Stimulated activated CD4-positive, alpha-beta T cell treated with anti-CD3 and anti-CD28 coated beads, TNF-alpha, amount 100 ng/mL, for 1 hour (primary cell): ENCODE measurements around the gene SMOC2.
"Not testable (repeated sequence)": the region's sequence is repeated elsewhere in the genome, so short reads cannot be mapped to it uniquely, and the experiment has no call there.

Source experiments
- DNase-seq, 3 donors: peaks; one replicate each; pipeline ENCODE4 v3.0.0-alpha.2; 2020; ENCODE audit warnings: low read depth in 3 of 3, low spot score in 1 of 3

SMOC2 gene

GRCh38 chr6:168571268-168571667 lies 130.3 kb downstream of the SMOC2 start:
- DNase-seq = no peak

- DNase-seq = not testable (repeated sequence)
Observed at GRCh38 chr6:168573276-168573835, 132.4 kb downstream of the SMOC2 start.

GRCh38 chr6:168574075-168574698 lies 133.2 kb downstream of the SMOC2 start:
- DNase-seq = no peak

GRCh38 chr6:168574699-168575195 lies 133.8 kb downstream of the SMOC2 start:
- no peak for DNase-seq

GRCh38 chr6:168575346-168576098 lies 134.5 kb downstream of the SMOC2 start:
- DNase-seq = no peak

- no peak for DNase-seq
Observed at GRCh38 chr6:168576388-168576787, 135.4 kb downstream of the SMOC2 start.

GRCh38 chr6:168577496-168577895 lies 136.5 kb downstream of the SMOC2 start:
- no peak for DNase-seq

- no peak for DNase-seq
Observed at GRCh38 chr6:168578036-168578435, 137.1 kb downstream of the SMOC2 start.

GRCh38 chr6:168581236-168581635 lies 140.3 kb downstream of the SMOC2 start:
- no peak for DNase-seq

- DNase-seq = no peak
Observed at GRCh38 chr6:168581706-168582105, 140.7 kb downstream of the SMOC2 start.

- no peak for DNase-seq
Observed at GRCh38 chr6:168582571-168582981, 141.6 kb downstream of the SMOC2 start.

- no peak for DNase-seq
Observed at GRCh38 chr6:168583126-168583525, 142.1 kb downstream of the SMOC2 start.

- no peak for DNase-seq
Observed at GRCh38 chr6:168583821-168584220, 142.8 kb downstream of the SMOC2 start.

- DNase-seq = no peak
Observed at GRCh38 chr6:168584249-168584648, 143.3 kb downstream of the SMOC2 start.

GRCh38 chr6:168584671-168585070 lies 143.7 kb downstream of the SMOC2 start:
- DNase-seq = no peak

- DNase-seq = no peak
Observed at GRCh38 chr6:168585441-168585840, 144.5 kb downstream of the SMOC2 start.

- no peak for DNase-seq
Observed at GRCh38 chr6:168589275-168589674, 148.3 kb downstream of the SMOC2 start.

GRCh38 chr6:168590406-168590805 lies 149.4 kb downstream of the SMOC2 start:
- no peak for DNase-seq

- no peak for DNase-seq
Observed at GRCh38 chr6:168596344-168596743, 155.4 kb downstream of the SMOC2 start.

GRCh38 chr6:168597471-168597875 lies 156.5 kb downstream of the SMOC2 start:
- no peak for DNase-seq

- DNase-seq = no peak
Observed at GRCh38 chr6:168598251-168599117, 157.5 kb downstream of the SMOC2 start.
